Measurements from ENCODE around the gene TGOLN2.
A peak's percentile ranks its signal among the peaks of the same experiment; 100 is the strongest.

Gene TGOLN2

DNA sequence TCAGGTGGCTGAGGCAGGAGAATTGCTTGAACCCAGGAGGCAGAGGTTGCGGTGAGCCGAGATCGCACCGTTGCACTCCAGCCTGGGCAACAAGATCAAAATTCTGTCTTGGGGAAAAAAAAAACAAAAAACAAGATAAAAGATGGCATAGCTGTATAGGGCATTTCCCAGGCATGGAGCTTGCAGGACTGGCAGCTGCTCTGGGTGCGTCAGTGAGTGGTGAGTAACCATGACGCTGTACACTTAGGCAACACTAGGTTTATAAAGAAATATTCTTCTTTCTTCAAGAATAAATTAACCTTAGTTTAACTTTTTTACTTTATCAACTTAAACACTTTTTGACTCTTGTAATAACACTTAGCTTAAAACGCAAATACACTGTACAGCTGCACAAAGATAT is 15.4 kb downstream of the TGOLN2 start:
- H3K9me3 ChIP-seq (replicated peaks in 1 of 2; ENCODE audit: control insufficient read depth in 2 of 2, insufficient read depth in 1 of 2, low read depth in 1 of 2, low read length in 2 of 2): no peaks in the 10 kb centered on the region
- H3K23ac ChIP-seq (ENCODE audit: low read depth, low read length, poor library complexity): no peak overlapping the region
- no peak overlapping the region for H4K8ac ChIP-seq (ENCODE audit: low read depth, low read length)
- no peak overlapping the region for H2BK12ac ChIP-seq (ENCODE audit: low read length)
- no peaks in the 10 kb centered on the region for H3K27me3 ChIP-seq (ENCODE audit: control insufficient read depth in 3 of 3, insufficient read depth in 3 of 3, low read depth in 1 of 3, low read length in 3 of 3)
- H3K79me1 ChIP-seq (ENCODE audit: low read depth, low read length): no peaks in the 10 kb centered on the region
- H2BK5ac ChIP-seq (ENCODE audit: low read length): no peak overlapping the region
- H3K14ac ChIP-seq (ENCODE audit: low read length): no peak overlapping the region
- H3K27ac ChIP-seq (replicated peaks; ENCODE audit: low read length): no peak overlapping the region
- peaks cover 24 to 49% of the 10 kb centered on the region in 2 donors for H3K36me3 ChIP-seq (replicated peaks in 1 of 2; ENCODE audit: control insufficient read depth in 2 of 2, insufficient read depth in 2 of 2, low read length in 2 of 2)
- H3K4me2 ChIP-seq (ENCODE audit: insufficient read depth, low read length, poor library complexity, severe bottlenecking): no peak overlapping the region
- H2AK5ac ChIP-seq (ENCODE audit: low read depth, low read length): no peak overlapping the region
- H3K18ac ChIP-seq (ENCODE audit: low read length): no peak overlapping the region
- no peak overlapping the region for H2BK120ac ChIP-seq (ENCODE audit: low read depth, low read length)
- no peak overlapping the region for H2AFZ ChIP-seq (ENCODE audit: low read length)
- no peak overlapping the region for H3K4ac ChIP-seq (ENCODE audit: low read length)
- H2BK15ac ChIP-seq (ENCODE audit: low read length): no peak overlapping the region
- no peak overlapping the region for H3K4me3 ChIP-seq (ENCODE audit: low read length in 2 of 2)
- no peak overlapping the region for H3K9ac ChIP-seq (ENCODE audit: low read depth, low read length, poor library complexity)
- no peak overlapping the region for H4K91ac ChIP-seq (ENCODE audit: low read depth, low read length, poor library complexity)
- H3K4me1 ChIP-seq (ENCODE audit: control insufficient read depth in 2 of 2, insufficient read depth in 1 of 2, low read depth in 1 of 2, low read length in 2 of 2): peaks cover 0 to 2% of the 10 kb centered on the region in 2 donors
- no peak for DNase-seq (ENCODE audit: low spot score)
- no CpG with 5 or more reads among the region's 7 CpGs for WGBS, 2 donors (ENCODE audit: extremely low coverage in 2 of 2, insufficient read length in 2 of 2, insufficient replicate concordance in 1 of 2)

DNA sequence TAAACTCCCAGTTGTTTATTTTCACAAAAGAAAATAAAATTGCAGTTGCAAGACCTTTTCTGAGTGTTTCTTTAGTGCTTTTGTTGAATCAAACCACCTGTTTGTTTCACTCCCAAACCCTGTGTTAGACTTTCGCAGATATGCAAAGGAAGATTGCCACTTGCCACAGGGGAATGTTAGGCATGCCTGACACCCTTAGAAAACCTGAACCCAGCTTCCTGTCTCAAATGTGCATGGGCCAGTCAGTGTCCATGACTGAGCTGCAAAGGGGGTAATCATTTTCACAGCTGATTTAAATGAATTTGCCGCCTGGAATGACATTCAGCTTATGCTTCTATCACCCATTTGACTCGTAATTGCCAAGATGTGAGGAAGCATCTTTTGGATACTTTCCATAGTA is 17.5 kb downstream of the TGOLN2 start:
- no peak overlapping the region for H3K14ac ChIP-seq (ENCODE audit: low read length)
- H3K4ac ChIP-seq (ENCODE audit: low read length): no peak overlapping the region
- no peak overlapping the region for H3K18ac ChIP-seq (ENCODE audit: low read length)
- no CpG with 5 or more reads among the region's 3 CpGs for WGBS, 2 donors (ENCODE audit: extremely low coverage in 2 of 2, insufficient read length in 2 of 2, insufficient replicate concordance in 1 of 2)
- DNase-seq (ENCODE audit: low spot score): no peak
- H4K8ac ChIP-seq (ENCODE audit: low read depth, low read length): no peak overlapping the region
- no peak overlapping the region for H3K9ac ChIP-seq (ENCODE audit: low read depth, low read length, poor library complexity)
- no peak overlapping the region for H2BK120ac ChIP-seq (ENCODE audit: low read depth, low read length)
- no peak overlapping the region for H2BK12ac ChIP-seq (ENCODE audit: low read length)
- H3K9me3 ChIP-seq (replicated peaks in 1 of 2; ENCODE audit: control insufficient read depth in 2 of 2, insufficient read depth in 1 of 2, low read depth in 1 of 2, low read length in 2 of 2): no peaks in the 10 kb centered on the region
- H2BK15ac ChIP-seq (ENCODE audit: low read length): no peak overlapping the region
- H3K23ac ChIP-seq (ENCODE audit: low read depth, low read length, poor library complexity): no peak overlapping the region
- no peak overlapping the region for H4K91ac ChIP-seq (ENCODE audit: low read depth, low read length, poor library complexity)
- no peaks in the 10 kb centered on the region for H3K79me1 ChIP-seq (ENCODE audit: low read depth, low read length)
- no peak overlapping the region for H2AK5ac ChIP-seq (ENCODE audit: low read depth, low read length)
- H2AFZ ChIP-seq (ENCODE audit: low read length): no peak overlapping the region
- H3K4me1 ChIP-seq (ENCODE audit: control insufficient read depth in 2 of 2, insufficient read depth in 1 of 2, low read depth in 1 of 2, low read length in 2 of 2): no peaks in the 10 kb centered on the region
- H3K36me3 ChIP-seq (replicated peaks in 1 of 2; ENCODE audit: control insufficient read depth in 2 of 2, insufficient read depth in 2 of 2, low read length in 2 of 2): peaks cover 36 to 56% of the 10 kb centered on the region in 2 donors
- H3K27me3 ChIP-seq (ENCODE audit: control insufficient read depth in 3 of 3, insufficient read depth in 3 of 3, low read depth in 1 of 3, low read length in 3 of 3): no peaks in the 10 kb centered on the region
- no peak overlapping the region for H3K4me2 ChIP-seq (ENCODE audit: insufficient read depth, low read length, poor library complexity, severe bottlenecking)
- H3K27ac ChIP-seq (replicated peaks; ENCODE audit: low read length): no peak overlapping the region
- H2BK5ac ChIP-seq (ENCODE audit: low read length): no peak overlapping the region
- no peak overlapping the region for H3K4me3 ChIP-seq (ENCODE audit: low read length in 2 of 2)

DNA sequence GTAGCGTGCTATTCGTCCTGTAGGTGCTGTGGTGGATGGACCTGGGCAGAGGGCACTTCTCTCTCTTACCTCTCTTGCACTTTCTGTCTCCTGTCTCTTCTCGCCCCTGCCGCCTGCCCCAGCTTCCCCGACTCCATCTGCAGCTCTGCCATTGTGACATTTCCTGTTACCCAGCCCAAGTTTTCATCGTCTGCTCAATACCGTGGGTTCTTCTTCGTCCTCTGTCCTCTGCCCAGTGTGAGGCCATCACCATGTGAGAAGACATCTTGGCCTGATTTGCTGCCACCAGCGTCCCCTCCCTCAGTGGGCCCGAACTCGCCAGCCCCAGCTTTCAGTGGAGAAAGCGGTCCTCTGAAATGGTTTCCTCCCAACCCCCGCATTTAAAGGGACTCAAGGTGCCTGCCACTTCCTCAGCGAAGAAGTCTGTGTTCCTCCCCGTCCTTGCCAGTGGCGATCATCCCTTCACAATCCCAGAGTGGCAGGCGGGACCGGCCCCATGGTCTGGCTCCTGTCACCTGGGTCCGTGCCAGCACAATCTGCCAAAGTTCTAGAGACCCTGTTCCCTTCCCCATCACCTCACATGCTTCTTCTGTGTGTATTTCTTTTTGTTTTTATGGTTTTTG is 18.0 kb downstream of the TGOLN2 start:
- H3K4ac ChIP-seq (ENCODE audit: low read length): no peak overlapping the region
- no peak overlapping the region for H4K8ac ChIP-seq (ENCODE audit: low read depth, low read length)
- H2BK5ac ChIP-seq (ENCODE audit: low read length): no peak overlapping the region
- no peak overlapping the region for H2BK120ac ChIP-seq (ENCODE audit: low read depth, low read length)
- H3K23ac ChIP-seq (ENCODE audit: low read depth, low read length, poor library complexity): peak overlapping the region; percentile 17
- H3K79me1 ChIP-seq (ENCODE audit: low read depth, low read length): no peaks in the 10 kb centered on the region
- DNase-seq (ENCODE audit: low spot score): no peak
- no peak overlapping the region for H2AFZ ChIP-seq (ENCODE audit: low read length)
- no peak overlapping the region for H3K14ac ChIP-seq (ENCODE audit: low read length)
- H3K4me2 ChIP-seq (ENCODE audit: insufficient read depth, low read length, poor library complexity, severe bottlenecking): no peak overlapping the region
- no peaks in the 10 kb centered on the region for H3K4me1 ChIP-seq (ENCODE audit: control insufficient read depth in 2 of 2, insufficient read depth in 1 of 2, low read depth in 1 of 2, low read length in 2 of 2)
- H3K9ac ChIP-seq (ENCODE audit: low read depth, low read length, poor library complexity): no peak overlapping the region
- no peak overlapping the region for H2BK12ac ChIP-seq (ENCODE audit: low read length)
- no peak overlapping the region for H3K18ac ChIP-seq (ENCODE audit: low read length)
- no peak overlapping the region for H2AK5ac ChIP-seq (ENCODE audit: low read depth, low read length)
- H4K91ac ChIP-seq (ENCODE audit: low read depth, low read length, poor library complexity): no peak overlapping the region
- no peak overlapping the region for H3K4me3 ChIP-seq (ENCODE audit: low read length in 2 of 2)
- H3K27ac ChIP-seq (replicated peaks; ENCODE audit: low read length): peak overlapping the region; percentile 15
- no peak overlapping the region for H2BK15ac ChIP-seq (ENCODE audit: low read length)
- WGBS, 2 donors (ENCODE audit: extremely low coverage in 2 of 2, insufficient read length in 2 of 2, insufficient replicate concordance in 1 of 2): no CpG with 5 or more reads among the region's 19 CpGs
- no peaks in the 10 kb centered on the region for H3K27me3 ChIP-seq (ENCODE audit: control insufficient read depth in 3 of 3, insufficient read depth in 3 of 3, low read depth in 1 of 3, low read length in 3 of 3)
- H3K36me3 ChIP-seq (replicated peaks in 1 of 2; ENCODE audit: control insufficient read depth in 2 of 2, insufficient read depth in 2 of 2, low read length in 2 of 2): peaks cover 36 to 58% of the 10 kb centered on the region in 2 donors
- no peaks in the 10 kb centered on the region for H3K9me3 ChIP-seq (replicated peaks in 1 of 2; ENCODE audit: control insufficient read depth in 2 of 2, insufficient read depth in 1 of 2, low read depth in 1 of 2, low read length in 2 of 2)

DNA sequence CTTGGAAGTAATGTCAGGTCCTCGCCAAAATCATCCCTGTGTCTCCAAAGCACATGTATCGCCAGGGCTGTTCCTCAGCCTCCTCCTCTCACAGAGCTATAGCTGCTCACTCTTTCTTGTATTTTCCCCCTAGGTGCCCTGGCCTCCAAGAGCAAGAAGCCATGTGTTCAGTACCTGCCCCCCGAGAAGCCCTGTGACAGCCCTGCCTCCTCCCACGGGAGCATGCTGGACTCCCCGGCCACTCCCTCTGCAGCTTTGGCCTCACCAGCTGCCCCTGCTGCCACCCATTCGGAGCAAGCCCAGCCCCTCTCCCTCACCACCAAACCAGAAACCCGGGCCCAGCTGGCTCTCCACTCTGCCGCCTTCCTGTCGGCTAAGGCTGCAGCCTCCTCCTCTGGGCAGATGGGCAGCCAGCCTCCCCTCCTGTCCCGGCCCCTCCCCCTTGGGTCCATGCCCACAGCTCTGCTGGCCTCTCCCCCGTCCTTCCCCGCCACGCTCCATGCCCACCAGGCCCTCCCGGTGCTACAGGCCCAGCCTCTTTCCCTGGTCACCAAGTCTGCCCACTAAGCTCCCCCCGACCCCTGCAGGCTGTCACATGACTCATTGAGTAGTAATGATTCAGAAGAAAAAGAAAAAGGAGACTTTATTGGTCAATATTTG is 18.8 kb downstream of the TGOLN2 start:
- no peak overlapping the region for H3K4me3 ChIP-seq (ENCODE audit: low read length in 2 of 2)
- peak overlapping the region; percentile 71 for H3K14ac ChIP-seq (ENCODE audit: low read length)
- no peak overlapping the region for H3K23ac ChIP-seq (ENCODE audit: low read depth, low read length, poor library complexity)
- H4K91ac ChIP-seq (ENCODE audit: low read depth, low read length, poor library complexity): no peak overlapping the region
- H3K79me1 ChIP-seq (ENCODE audit: low read depth, low read length): no peaks in the 10 kb centered on the region
- no peak overlapping the region for H2BK5ac ChIP-seq (ENCODE audit: low read length)
- H3K27me3 ChIP-seq (ENCODE audit: control insufficient read depth in 3 of 3, insufficient read depth in 3 of 3, low read depth in 1 of 3, low read length in 3 of 3): no peaks in the 10 kb centered on the region
- peak overlapping the region; percentile 76 for H3K4ac ChIP-seq (ENCODE audit: low read length)
- no peak overlapping the region for H2BK15ac ChIP-seq (ENCODE audit: low read length)
- no peak overlapping the region for H3K27ac ChIP-seq (replicated peaks; ENCODE audit: low read length)
- H4K8ac ChIP-seq (ENCODE audit: low read depth, low read length): no peak overlapping the region
- H3K36me3 ChIP-seq (replicated peaks in 1 of 2; ENCODE audit: control insufficient read depth in 2 of 2, insufficient read depth in 2 of 2, low read length in 2 of 2): peaks cover 35 to 64% of the 10 kb centered on the region in 2 donors
- no peak overlapping the region for H3K4me2 ChIP-seq (ENCODE audit: insufficient read depth, low read length, poor library complexity, severe bottlenecking)
- no peak overlapping the region for H2AK5ac ChIP-seq (ENCODE audit: low read depth, low read length)
- DNase-seq (ENCODE audit: low spot score): no peak
- WGBS, 2 donors (ENCODE audit: extremely low coverage in 2 of 2, insufficient read length in 2 of 2, insufficient replicate concordance in 1 of 2): no CpG with 5 or more reads among the region's 15 CpGs
- H3K9me3 ChIP-seq (replicated peaks in 1 of 2; ENCODE audit: control insufficient read depth in 2 of 2, insufficient read depth in 1 of 2, low read depth in 1 of 2, low read length in 2 of 2): no peaks in the 10 kb centered on the region
- H2AFZ ChIP-seq (ENCODE audit: low read length): no peak overlapping the region
- no peaks in the 10 kb centered on the region for H3K4me1 ChIP-seq (ENCODE audit: control insufficient read depth in 2 of 2, insufficient read depth in 1 of 2, low read depth in 1 of 2, low read length in 2 of 2)
- no peak overlapping the region for H2BK120ac ChIP-seq (ENCODE audit: low read depth, low read length)
- no peak overlapping the region for H2BK12ac ChIP-seq (ENCODE audit: low read length)
- peak overlapping the region; percentile 57 for H3K18ac ChIP-seq (ENCODE audit: low read length)
- H3K9ac ChIP-seq (ENCODE audit: low read depth, low read length, poor library complexity): no peak overlapping the region
